GM12864 (cell line): ENCODE data around the gene THAP4.

Source experiments
- DNase-seq: peaks from one replicate; pipeline ENCODE4 v3.0.0-alpha.2; 2011; ENCODE audit warnings: low read depth
- H3K4me3 ChIP-seq: 2 replicates; pipeline ENCODE4 v1.5.1; 2011; ENCODE audit warnings: mild to moderate bottlenecking, low read depth, low read length, control low read depth
- CTCF ChIP-seq: IDR thresholded peaks from 2 replicates; pipeline ENCODE4 v1.5.1; 2011; ENCODE audit warnings: low read depth, mild to moderate bottlenecking, moderate library complexity, low read length, control low read depth, inconsistent platforms; ENCODE audit errors: missing control alignments

THAP4 gene

DNA sequence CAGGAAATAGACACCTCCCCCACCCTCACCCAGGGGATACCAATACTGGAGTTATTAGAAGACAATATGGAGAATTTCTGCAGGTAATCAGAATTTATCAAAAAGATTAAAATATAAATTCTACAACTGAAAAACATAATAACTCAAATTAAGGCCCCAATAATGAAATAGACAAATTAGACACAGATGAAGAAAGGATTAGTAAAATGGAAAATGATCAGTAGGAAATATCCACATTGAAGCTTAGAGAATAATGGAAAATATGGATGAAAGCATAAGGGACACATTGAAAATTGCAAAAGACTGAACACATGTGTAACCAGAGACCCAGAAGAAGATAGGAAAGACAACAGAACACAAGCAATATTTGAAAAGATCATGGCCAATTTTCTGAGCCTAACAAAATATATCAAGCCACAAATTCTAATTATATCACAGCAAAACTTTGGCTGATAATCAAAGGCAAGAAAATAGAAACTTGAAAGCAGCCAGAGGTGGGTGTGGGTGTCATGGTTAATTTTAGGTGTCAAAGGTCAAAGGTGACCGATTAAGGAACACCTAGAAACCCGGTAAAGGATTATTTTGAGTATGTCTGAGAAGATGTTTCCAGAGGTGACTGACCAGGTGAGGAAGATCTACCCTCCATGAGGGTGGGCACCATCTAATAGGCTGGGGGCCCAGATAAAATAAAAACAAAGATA, 50.2 kb downstream of the THAP4 start:
- TF ChIP-seq CTCF: no peak
- no peak overlapping the region for H3K4me3 ChIP-seq
- DNase-seq: no peak

DNA sequence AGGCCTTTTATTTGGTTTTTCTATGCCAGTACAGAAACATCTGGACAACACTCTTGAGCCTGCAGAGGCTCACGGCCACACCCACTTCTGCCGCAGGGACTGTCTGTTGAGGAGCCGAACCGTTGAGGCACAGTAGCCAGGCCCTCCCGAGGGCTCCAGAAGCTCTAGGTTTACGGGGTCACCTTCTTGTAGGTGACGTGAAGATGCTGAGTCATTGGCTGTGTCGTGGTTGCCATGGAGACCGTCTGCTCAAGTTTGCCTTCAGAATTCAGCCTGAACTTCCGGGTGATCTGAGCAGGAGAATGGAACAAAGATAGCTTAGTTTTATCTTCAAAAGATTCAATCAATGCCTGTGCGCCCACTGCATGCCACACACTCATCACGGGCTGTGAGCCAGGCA, 52.5 kb downstream of the THAP4 start:
- TF ChIP-seq CTCF: no peak
- no peak for DNase-seq
- no peak overlapping the region for H3K4me3 ChIP-seq

- H3K4me3 ChIP-seq: no peak overlapping the region
- DNase-seq: no peak
- no peak for TF ChIP-seq CTCF
Observed at GRCh38 chr2:241582806-241583205, 54.2 kb downstream of the THAP4 start.

GRCh38 chr2:241582328-241582727, 54.6 kb downstream of the THAP4 start:
- DNase-seq: no peak
- H3K4me3 ChIP-seq: no peak overlapping the region
- no peak for TF ChIP-seq CTCF

DNA sequence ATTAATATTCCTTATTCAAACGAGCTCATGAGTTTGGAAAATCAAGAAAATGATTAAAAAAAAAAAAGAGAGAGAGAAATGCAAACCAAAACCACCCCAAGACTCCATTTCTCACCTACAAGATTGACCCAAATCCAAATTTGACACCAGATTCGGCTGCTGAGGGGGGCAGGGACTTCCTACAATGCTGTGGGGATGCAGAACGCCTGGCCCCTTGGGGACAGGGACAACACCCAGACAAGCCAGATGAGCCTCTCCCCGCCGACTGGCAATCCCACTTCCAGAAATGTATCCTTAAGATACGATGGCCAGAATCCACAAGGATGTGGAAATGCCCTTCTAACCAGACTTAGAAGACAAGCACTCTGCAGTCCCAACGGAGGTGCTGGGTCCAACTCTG, 57.7 kb downstream of the THAP4 start:
- no peak overlapping the region for H3K4me3 ChIP-seq
- TF ChIP-seq CTCF: no peak
- no peak for DNase-seq

GRCh38 chr2:241577413-241578122, 59.4 kb downstream of the THAP4 start:
- H3K4me3 ChIP-seq: no peak overlapping the region
- DNase-seq: no peak
- TF ChIP-seq CTCF: no peak

DNA sequence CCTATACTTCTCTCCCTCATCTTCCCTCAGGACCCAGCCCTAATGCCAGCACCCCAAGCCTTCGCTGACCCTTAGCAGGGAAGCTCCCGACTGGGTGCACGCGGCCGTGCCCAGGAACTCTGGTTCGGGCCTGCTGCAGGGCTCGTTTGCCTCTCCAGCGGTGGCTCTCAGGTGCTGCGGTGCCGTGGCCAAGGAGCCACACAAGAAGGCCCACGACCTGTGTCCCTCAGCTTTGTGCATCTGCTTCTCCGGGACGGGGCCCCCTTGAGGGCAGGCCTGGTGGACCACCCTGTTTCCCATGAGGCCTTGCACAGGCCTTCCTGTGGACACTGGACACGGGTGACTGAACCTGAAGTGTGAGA, 60.7 kb downstream of the THAP4 start:
- no peak for DNase-seq
- H3K4me3 ChIP-seq: no peak overlapping the region
- no peak for TF ChIP-seq CTCF
